K562 (cell line): Measurements from ENCODE around the gene BMP8B. TPM values are rescaled to one million over a fixed set of nuclear protein-coding genes. Genes with fewer than 3 reads are reported as not detected.
A peak's percentile ranks its signal among the peaks of the same experiment; 100 is the strongest.

Experiments
- ATAC-seq: fragments of 200-7000 bp; cut with Tn5 transposase; 3 replicates; pipeline ENCODE4 v1.9.1; 2020; ENCODE audit warnings: moderate library complexity
- BruUV-seq: library from RNA; stranded (reverse); fragments of 400-500 nt; replicated peaks from 2 replicates; lab custom pipeline; 2021; lab: Mats Ljungman, UMichigan
- CTCF ChIA-PET: fragments of 300-600 bp; formaldehyde crosslinking; extraction: SDS; loops from one replicate; lab custom pipeline; 2021; ENCODE audit warnings: low intra/inter-chr PET ratio; lab: Yijun Ruan, JAX
- POLR2A ChIA-PET: fragments of 300-600, 350-650 bp; sonication (Branson Sonifier 250); formaldehyde crosslinking; extraction: SDS; loops from one replicate; lab custom pipeline; 2021; ENCODE audit warnings: antibody characterized with exemption, inconsistent platforms; lab: Yijun Ruan, JAX
- DNase-seq, 4 experiments: peaks; one replicate each; pipeline versions ENCODE4 v3.0.0 to v3.0.0-alpha.2; 2011 to 2018; ENCODE audit warnings: low spot score in 3 of 4, mixed read lengths in 3 of 4; ENCODE audit errors: extremely low read depth in 1 of 4
- FAIRE-seq: peaks from 2 replicates; lab custom pipeline; 2011; peaks lifted over from hg19 to GRCh38; lab: Jason Lieb, UNC
- H2AFZ ChIP-seq: 2 replicates; pipeline ENCODE4 v1.6.0; 2011; ENCODE audit warnings: low read depth, low read length, control low read depth, inconsistent platforms
- H3K27ac ChIP-seq: fragments of 200-600 bp; 3 replicates; pipeline ENCODE4 v1.8.0; 2011; ENCODE audit warnings: low read depth, mild to moderate bottlenecking, control low read depth, inconsistent platforms, low read length, moderate library complexity, mixed read lengths; ENCODE audit errors: extremely low read depth
- H3K27me3 ChIP-seq, 2 experiments: fragments of 300-600 bp in 1 of 2; 2 replicates in 1 of 2; 3 replicates in 1 of 2; pipeline versions ENCODE4 v1.6.0 to v1.8.0; 2011; ENCODE audit warnings: inconsistent platforms in 2 of 2, low read length in 2 of 2, mild to moderate bottlenecking in 1 of 2, mixed read lengths in 1 of 2, moderate library complexity in 1 of 2; ENCODE audit not compliant: control insufficient read depth in 2 of 2, insufficient read depth in 2 of 2
- H3K36me3 ChIP-seq: fragments of 300-600 bp; 3 replicates; pipeline ENCODE4 v1.8.0; 2011; ENCODE audit warnings: mild to moderate bottlenecking, low read length, inconsistent platforms; ENCODE audit not compliant: control insufficient read depth, insufficient read depth
- H3K4me1 ChIP-seq, 2 experiments: fragments of 200-600 bp in 1 of 2; replicated peaks in 1 of 2; 2 replicates in 1 of 2; 3 replicates in 1 of 2; pipeline versions ENCODE4 v1.5.1 to v1.8.0; 2011; ENCODE audit warnings: inconsistent platforms in 2 of 2, low read length in 2 of 2, mild to moderate bottlenecking in 1 of 2, mixed read lengths in 1 of 2, moderate library complexity in 1 of 2; ENCODE audit not compliant: control insufficient read depth in 2 of 2, insufficient read depth in 2 of 2
- H3K4me2 ChIP-seq: 2 replicates; pipeline ENCODE4 v1.6.1; 2011; ENCODE audit warnings: low read length, control low read depth, inconsistent platforms, mixed read lengths; ENCODE audit not compliant: insufficient read depth
- H3K4me3 ChIP-seq: fragments of 200-600 bp; sonication (generic), shearing (Covaris generic); 2 replicates; pipeline ENCODE4 v1.5.1; 2016; ENCODE audit warnings: control low read depth, inconsistent platforms
- H3K79me2 ChIP-seq: fragments of 200-600 bp; 3 replicates; pipeline ENCODE4 v1.8.0; 2011; ENCODE audit warnings: low read length, inconsistent platforms; ENCODE audit not compliant: control insufficient read depth, insufficient read depth
- H3K9ac ChIP-seq, 2 experiments: 2 replicates each; pipeline versions ENCODE4 v1.6.0 to v1.6.1; 2011; ENCODE audit warnings: low read depth in 2 of 2, low read length in 2 of 2, control low read depth in 1 of 2, inconsistent platforms in 1 of 2, mild to moderate bottlenecking in 1 of 2, mixed read lengths in 1 of 2; ENCODE audit not compliant: insufficient read depth in 1 of 2
- H3K9me1 ChIP-seq: one replicate; pipeline ENCODE4 v1.6.0; 2011; ENCODE audit warnings: inconsistent platforms, mild to moderate bottlenecking, low read length, moderate library complexity; ENCODE audit not compliant: control insufficient read depth, insufficient read depth
- H3K9me3 ChIP-seq: replicated peaks from 2 replicates; pipeline ENCODE4 v1.5.1; 2011; ENCODE audit warnings: low read depth, low read length, inconsistent platforms; ENCODE audit not compliant: control insufficient read depth, insufficient read depth
- H4K20me1 ChIP-seq: replicated peaks from 2 replicates; pipeline ENCODE4 v1.6.1; 2011; ENCODE audit warnings: low read length, inconsistent platforms, mixed read lengths; ENCODE audit not compliant: control insufficient read depth, insufficient read depth
- BRD9 ChIP-seq: fragments of 450-650 bp; IDR thresholded peaks from 2 replicates; pipeline ENCODE4 v1.6.1; 2018; ENCODE audit warnings: low read depth; ENCODE audit not compliant: partially characterized antibody
- CEBPG ChIP-seq, 3 experiments: fragments of 200-800 bp in 1 of 3; sonication (Bioruptor generic) in 1 of 3; sonication (generic) in 1 of 3; formaldehyde crosslinking in 1 of 3; IDR thresholded peaks in 2 of 3; conservative IDR thresholded peaks in 1 of 3; 2 replicates each; pipeline versions ENCODE4 v1.6.1 to v1.8.0; 2016 to 2022; ENCODE audit warnings: missing compliant biosample characterization in 2 of 3, missing genetic modification characterization in 2 of 3, mild to moderate bottlenecking in 1 of 3, missing genetic modification reagents in 1 of 3
- EGR1 ChIP-seq: fragments of 450-650 bp; conservative IDR thresholded peaks from 2 replicates; pipeline ENCODE4 v1.6.1; 2017; ENCODE audit warnings: mild to moderate bottlenecking
- ESRRB ChIP-seq: fragments of 250-450 bp; sonication (Bioruptor Pico); IDR thresholded peaks from 2 replicates; pipeline ENCODE4 v1.5.0; 2020; ENCODE audit warnings: mild to moderate bottlenecking, moderate library complexity, borderline replicate concordance
- GABPB1 ChIP-seq: sonication (generic); formaldehyde crosslinking; IDR thresholded peaks from 2 replicates; pipeline ENCODE4 v1.8.0; 2022; ENCODE audit warnings: mild to moderate bottlenecking, missing genetic modification reagents
- GABPB2 ChIP-seq: fragments of 250-450 bp; sonication (Bioruptor Pico); conservative IDR thresholded peaks from 2 replicates; pipeline ENCODE4 v1.5.1; 2021; ENCODE audit warnings: mild to moderate bottlenecking
- GMEB1 ChIP-seq: fragments of 250-450 bp; sonication (Bioruptor Pico); IDR thresholded peaks from 2 replicates; pipeline ENCODE4 v1.4.0; 2020; ENCODE audit warnings: mild to moderate bottlenecking
- HNRNPL ChIP-seq: fragments of 200-400 bp; formaldehyde crosslinking; IDR thresholded peaks from 2 replicates; pipeline ENCODE4 v1.6.1; 2017; ENCODE audit warnings: low read depth, mild to moderate bottlenecking, low read length
- KDM2B ChIP-seq: fragments of 250-450 bp; sonication (Bioruptor Pico); IDR thresholded peaks from 2 replicates; pipeline ENCODE4 v1.8.0; 2021; ENCODE audit warnings: mild to moderate bottlenecking, moderate library complexity
- MBD2 ChIP-seq: sonication (generic); IDR thresholded peaks from 2 replicates; pipeline ENCODE4 v1.6.1; 2016; ENCODE audit warnings: low read depth, borderline replicate concordance
- NCOA1 ChIP-seq: fragments of 450-650 bp; IDR thresholded peaks from 2 replicates; pipeline ENCODE4 v1.6.1; 2016; ENCODE audit warnings: low read depth
- RHOXF2B ChIP-seq: fragments of 250-450 bp; sonication (Bioruptor Pico); conservative IDR thresholded peaks from 2 replicates; pipeline ENCODE4 v1.5.1; 2021
- STAG1 ChIP-seq: sonication (generic); formaldehyde crosslinking; IDR thresholded peaks from 2 replicates; pipeline ENCODE4 v1.5.0; 2020; ENCODE audit warnings: missing genetic modification reagents, borderline replicate concordance
- TAF15 ChIP-seq: fragments of 200-400 bp; formaldehyde crosslinking; IDR thresholded peaks from 2 replicates; pipeline ENCODE4 v1.6.1; 2017; ENCODE audit warnings: mild to moderate bottlenecking, low read depth, low read length, moderate library complexity
- WHSC1 ChIP-seq: IDR thresholded peaks from one replicate; pipeline ENCODE4 v1.6.1; 2012; ENCODE audit warnings: low read length, control low read depth, inconsistent platforms
- ZBED1 ChIP-seq: IDR thresholded peaks from 2 replicates; pipeline ENCODE4 v1.6.1; 2014
- ZNF695 ChIP-seq: fragments of 450-650 bp; formaldehyde crosslinking; IDR thresholded peaks from 2 replicates; pipeline ENCODE4 v1.4.0; 2020; ENCODE audit warnings: mild to moderate bottlenecking, moderate library complexity
- ZNF778 ChIP-seq: fragments of 450-650 bp; formaldehyde crosslinking; IDR thresholded peaks from 2 replicates; pipeline ENCODE4 v1.4.0; 2020; ENCODE audit warnings: mild to moderate bottlenecking, moderate library complexity
- WGBS: fragments of 100-300 bp; shearing (Covaris generic); methylation state at CpG from one replicate; pipeline ENCODE4 v1.1.6; 2016; ENCODE audit warnings: low coverage, mixed read lengths; ENCODE audit not compliant: insufficient coverage; ENCODE audit errors: missing lambda C conversion rate; 5-methylcytosine and 5-hydroxymethylcytosine counted together
- in situ Hi-C: fragments of 300-500 bp; cut with MboI; formaldehyde crosslinking; loops from 4 replicates; pipeline ENCODE4 v1.15.0; 2018; ENCODE audit warnings: inconsistent platforms, mixed read lengths
- intact Hi-C: fragments of 100-400 bp; cut with micrococcal nuclease; formaldehyde crosslinking; loops from 2 replicates; pipeline ENCODE4 v1.14.2; 2022
- polyA plus RNA-seq, 8 experiments: library from polyadenylated mRNA; depleted of rRNA in 4 of 8; stranded (reverse) in 5 of 8; unstranded in 3 of 8; fragments of >200 nt; fragmentation: Nextera tagmentation in 2 of 8; fragmentation: Illumina TruSeq in 1 of 8; extraction: Ambion mirVana in 2 of 8; extraction: Trizol in 1 of 8; gene quantifications; 2 replicates each; pipeline versions ENCODE4 v1.2.1 to v1.2.3, GENCODE V29; 2011 to 2014; ENCODE audit warnings: inconsistent platforms in 1 of 8, missing spikeins in 1 of 8
- total RNA-seq, 7 experiments: library from RNA; depleted of rRNA in 6 of 7; stranded (reverse); fragments of >200 nt in 6 of 7; fragmentation: Illumina TruSeq in 2 of 7; extraction: Trizol in 2 of 7; gene quantifications; 2 replicates each; pipeline versions ENCODE4 v1.2.1 to v1.2.3, GENCODE V29; 2011 to 2021; ENCODE audit warnings: low replicate concordance in 1 of 7

BMP8B gene
- total and polyA plus RNA-seq, 9 of the 15 experiments (the other 6 are each of a cell fraction or from before 2014, with no cell fraction given): 0.03 to 0.33 (median 0.14) TPM

- no peaks in the 10 kb centered on the region for H3K9me1 ChIP-seq
- H3K27ac ChIP-seq: no peak overlapping the region
- no peak for TF ChIP-seq GABPB2 (CRISPR knock-in tag)
- TF ChIP-seq CEBPG (CRISPR knock-in tag; IDR thresholded peaks at IDR 0.05): no peak
- no peak for TF ChIP-seq CEBPG (tag; conservative IDR thresholded peaks at IDR 0.05 in 1 of 2, IDR thresholded peaks at IDR 0.05 in 1 of 2)
- no peak for TF ChIP-seq ZBED1
- TF ChIP-seq STAG1 (CRISPR knock-in tag): no peak
- TF ChIP-seq HNRNPL: no peak
- no peak for TF ChIP-seq NCOA1
- TF ChIP-seq MBD2: no peak
- no peak for TF ChIP-seq RHOXF2B (CRISPR knock-in tag)
- no peak for TF ChIP-seq WHSC1
- no peak for TF ChIP-seq TAF15
- TF ChIP-seq EGR1: no peak
- no peak for TF ChIP-seq KDM2B
- TF ChIP-seq ZNF695 (CRISPR knock-in tag): no peak
- TF ChIP-seq GABPB1 (CRISPR knock-in tag): no peak
- no peak for TF ChIP-seq BRD9
- TF ChIP-seq ZNF778: no peak
- TF ChIP-seq ESRRB (CRISPR knock-in tag): no peak
- no peak for TF ChIP-seq GMEB1 (CRISPR knock-in tag)
- TF ChIP-seq, all 486 proteins: peak for 0
- H3K4me3 ChIP-seq: no peak overlapping the region
- CTCF ChIA-PET: no interaction called here
- no peaks in the 10 kb centered on the region for H4K20me1 ChIP-seq
- H3K9me3 ChIP-seq: no peaks in the 10 kb centered on the region
- ATAC-seq: no peak
- peaks cover 3 to 4% of the 10 kb centered on the region in 2 experiments; a peak in 2 of 5 replicates for H3K4me1 ChIP-seq
- peak overlapping the region in 1 of 2 experiments; percentile 43; a peak in 2 of 4 replicates for H3K9ac ChIP-seq
- no peak overlapping the region for H2AFZ ChIP-seq
- DNase-seq: no peak
- intact Hi-C loops: no loop called here
- H3K27me3 ChIP-seq: no peaks in the 10 kb centered on the region
- peaks cover 98% of the 10 kb centered on the region for H3K36me3 ChIP-seq
- in situ Hi-C loops: no loop called here
- no peaks in the 10 kb centered on the region for H3K79me2 ChIP-seq
- POLR2A ChIA-PET: interaction anchor here (0.6 to 2.0 kb wide), 5 partner anchors 9 to 1217 kb away, joined by 3 to 5 read pairs (median 4); partner anchors contain the start of gene PPIE
- H3K4me2 ChIP-seq: no peak overlapping the region
- no TSS peak for BruUV-seq
- 90% methylated on average over 6 of the region's 6 CpGs for WGBS
- no peak for FAIRE-seq
Measured at GRCh38 chr1:39752703-39753102, 36.0 kb downstream of the BMP8B start.
